Purkinje cell (primary cell): ENCODE data around the gene HEMK1. TPM values are rescaled to one million over a fixed set of nuclear protein-coding genes. Genes with fewer than 3 reads are reported as not detected.

Experiments
- polyA plus RNA-seq: library from polyadenylated mRNA; unstranded; fragments of >200 nt; fragmentation: Nextera tagmentation; gene quantifications from 2 replicates; pipeline ENCODE4 v1.2.1, GENCODE V29; 2014

The HEMK1 gene, protein sequence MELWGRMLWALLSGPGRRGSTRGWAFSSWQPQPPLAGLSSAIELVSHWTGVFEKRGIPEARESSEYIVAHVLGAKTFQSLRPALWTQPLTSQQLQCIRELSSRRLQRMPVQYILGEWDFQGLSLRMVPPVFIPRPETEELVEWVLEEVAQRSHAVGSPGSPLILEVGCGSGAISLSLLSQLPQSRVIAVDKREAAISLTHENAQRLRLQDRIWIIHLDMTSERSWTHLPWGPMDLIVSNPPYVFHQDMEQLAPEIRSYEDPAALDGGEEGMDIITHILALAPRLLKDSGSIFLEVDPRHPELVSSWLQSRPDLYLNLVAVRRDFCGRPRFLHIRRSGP
- 0.97 and 5.0 TPM in 2 replicates for polyA plus RNA-seq

DNA sequence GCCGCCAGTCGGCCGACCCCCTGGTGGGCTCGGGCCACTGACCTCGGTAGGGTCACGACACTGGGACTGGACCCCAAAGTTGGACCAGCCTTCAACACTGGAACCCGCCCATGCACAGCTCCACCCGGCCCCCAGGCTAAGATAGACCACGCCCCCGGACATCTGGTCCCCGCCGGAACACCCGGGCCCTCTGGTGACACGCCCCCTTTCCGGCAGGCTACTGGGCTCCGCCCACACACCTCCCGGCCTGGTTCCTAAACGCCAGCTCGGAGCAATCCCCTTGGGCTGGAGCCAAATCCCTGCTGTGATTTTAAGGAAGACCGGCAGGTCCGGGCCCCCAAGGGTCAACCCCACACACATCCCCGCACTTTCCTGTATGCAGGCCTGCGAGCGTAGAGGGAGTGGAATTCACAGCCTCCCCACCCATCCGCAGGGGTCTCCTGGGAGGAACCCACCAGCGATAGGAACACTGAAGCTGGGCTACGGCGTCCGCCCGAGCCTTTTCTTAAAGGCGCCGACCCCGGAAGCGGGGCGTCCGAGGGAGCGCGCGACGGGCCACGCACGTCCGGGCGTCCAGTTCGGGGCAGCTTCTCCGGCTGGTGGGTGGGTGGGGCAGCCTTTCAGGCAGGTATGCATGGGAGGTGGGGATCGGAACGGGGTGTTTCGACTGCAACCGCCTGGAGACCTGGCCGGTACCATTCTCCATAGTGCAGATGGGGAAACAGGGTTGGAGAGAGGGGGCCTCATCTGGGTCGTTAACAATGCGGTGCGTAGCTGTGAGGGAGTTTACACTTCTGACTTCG is at the start of gene HEMK1:
TSS of gene HEMK1 (plus strand) at position 576 of the 803 bp plus-strand sequence. CDS start 1,583 bp downstream, outside the sequence.

DNA sequence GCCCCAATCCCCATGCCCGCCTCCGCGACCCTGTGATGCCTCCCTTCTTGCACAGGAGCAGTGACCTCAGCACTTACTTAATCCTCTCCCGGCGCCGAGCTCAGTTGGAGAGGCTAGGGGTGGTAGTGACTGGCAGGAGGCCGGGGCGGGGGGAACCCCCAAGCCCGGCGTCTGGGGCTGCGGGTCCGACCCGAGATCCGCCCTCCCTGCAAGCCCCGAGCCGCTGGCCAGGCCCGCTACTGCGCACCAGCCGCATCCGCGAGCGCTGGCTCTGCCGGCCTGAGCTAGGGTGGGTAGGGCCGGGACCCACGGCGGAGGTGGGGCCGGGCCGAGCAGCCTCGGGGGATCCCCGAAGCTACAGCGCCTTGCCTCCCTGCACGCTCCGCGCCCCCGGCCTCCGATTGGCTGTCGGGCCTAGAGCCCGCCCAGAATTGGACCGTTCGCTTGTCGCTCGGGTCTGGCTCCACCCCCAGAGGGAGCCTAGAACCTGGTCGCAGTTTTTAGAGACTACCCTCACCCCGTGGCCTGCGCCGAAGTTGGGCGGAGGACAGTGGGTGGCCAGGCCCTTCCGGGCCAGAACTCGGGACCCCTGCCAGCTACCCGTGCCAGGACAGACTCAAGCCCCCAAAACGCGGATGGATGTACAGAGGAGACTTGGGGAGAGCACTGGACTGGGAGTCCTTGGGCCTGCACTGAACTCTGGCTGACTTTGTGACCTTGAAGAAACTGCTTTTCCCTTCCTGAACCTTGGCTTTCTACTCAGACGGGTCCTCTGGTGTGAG is 1.7 kb upstream of the HEMK1 start, which contains the start of gene C3orf18:
TSS of gene C3orf18 (minus strand) at position 362 of the 782 bp plus-strand sequence. CDS start 2,048 bp downstream, outside the sequence.

DNA sequence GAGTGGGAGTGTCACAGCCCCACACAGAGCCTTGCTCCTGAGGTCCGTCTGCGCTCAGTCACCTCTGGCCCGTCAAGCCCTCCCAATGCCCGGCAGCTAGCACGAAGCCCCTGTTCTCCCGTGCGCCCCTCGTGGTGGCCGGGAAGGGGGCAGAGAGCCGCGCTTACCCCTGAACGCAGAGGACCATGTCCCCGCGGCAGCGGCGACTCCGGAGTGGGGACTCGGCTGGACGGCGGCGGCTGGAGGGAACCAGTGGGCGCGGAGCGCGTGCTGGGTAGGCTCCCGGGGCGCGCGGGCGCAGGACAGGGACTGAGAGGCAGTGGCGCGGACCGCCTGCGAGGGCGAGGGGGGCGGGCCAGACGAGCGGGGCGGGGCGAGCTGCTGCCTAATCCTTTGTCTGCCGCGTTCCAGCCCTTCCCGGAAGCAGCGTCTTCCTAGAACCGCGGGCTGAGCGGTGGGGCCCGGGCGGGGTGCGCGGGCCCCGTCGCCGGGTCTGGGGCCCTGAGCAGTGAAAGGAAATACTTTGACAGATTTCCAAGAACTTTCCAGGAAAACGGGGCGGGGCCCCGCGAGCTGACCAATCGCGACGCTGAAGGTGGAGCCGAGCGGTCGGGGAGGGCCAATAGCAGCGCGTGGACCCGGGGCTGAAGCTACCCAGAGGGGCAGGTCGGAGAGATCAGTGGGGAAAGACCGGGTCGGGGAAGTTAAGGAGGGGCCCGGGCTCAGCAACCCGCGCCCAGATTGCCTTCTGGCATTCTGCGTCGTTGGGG is 42.3 kb downstream of the HEMK1 start, which contains the start of gene CISH:
TSS of gene CISH (minus strand) at position 311 of the 770 bp plus-strand sequence. CDS start at position 187, 124 bp downstream.

DNA sequence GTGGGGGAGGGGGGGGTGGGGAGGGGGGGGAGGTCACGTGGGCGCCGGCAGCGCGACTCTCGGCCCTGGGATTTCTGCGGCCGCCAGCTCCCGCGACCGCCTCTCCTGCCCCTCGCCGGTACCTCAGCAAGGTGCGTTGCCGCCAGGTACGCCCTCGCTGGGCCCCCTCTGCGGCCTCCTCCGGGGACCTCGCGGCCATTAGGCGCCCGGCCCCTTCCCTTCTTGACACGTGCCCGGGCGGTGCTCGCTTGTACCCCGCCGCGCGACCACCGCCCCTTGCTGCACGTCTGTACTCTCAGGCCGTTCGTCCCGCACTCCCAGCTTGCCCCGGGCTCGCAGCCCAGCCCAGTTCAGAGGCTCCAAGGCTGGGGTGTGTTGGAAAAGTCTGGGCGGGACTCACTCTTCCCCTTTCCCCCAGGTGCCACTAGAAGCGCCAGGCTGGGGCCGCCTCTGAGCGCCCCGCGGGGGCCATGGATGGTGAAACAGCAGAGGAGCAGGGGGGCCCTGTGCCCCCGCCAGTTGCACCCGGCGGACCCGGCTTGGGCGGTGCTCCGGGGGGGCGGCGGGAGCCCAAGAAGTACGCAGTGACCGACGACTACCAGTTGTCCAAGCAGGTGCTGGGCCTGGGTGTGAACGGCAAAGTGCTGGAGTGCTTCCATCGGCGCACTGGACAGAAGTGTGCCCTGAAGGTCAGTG is 47.9 kb downstream of the HEMK1 start, which contains the start of gene MAPKAPK3:
TSS of gene MAPKAPK3 (plus strand) at position 56 of the 696 bp plus-strand sequence. CDS start at position 471, 415 bp downstream.

Other genes starting within 250 kb of the HEMK1 start
- 1.8 and 4.4 TPM in 2 replicates for gene HYAL2, start 246.8 kb upstream of the HEMK1 start, polyA plus RNA-seq
- 26.1 and 26.6 TPM in 2 replicates for gene TUSC2, start 241.3 kb upstream of the HEMK1 start, polyA plus RNA-seq
- 2.4 and 3.2 TPM in 2 replicates for gene RASSF1, start 228.7 kb upstream of the HEMK1 start, polyA plus RNA-seq
- gene ZMYND10, start 223.8 kb upstream of the HEMK1 start, polyA plus RNA-seq, result not detected in 2 replicates
- gene NPRL2, start 218.7 kb upstream of the HEMK1 start, polyA plus RNA-seq, result 47.8 and 60.9 TPM in 2 replicates
- gene CYB561D2, start 218.7 kb upstream of the HEMK1 start, polyA plus RNA-seq, result 7.5 and 22.2 TPM in 2 replicates
- 19.6 and 24.4 TPM in 2 replicates for gene TMEM115, start 210.0 kb upstream of the HEMK1 start, polyA plus RNA-seq
- 39.3 and 63.3 TPM in 2 replicates for gene CACNA2D2, start 65.9 kb upstream of the HEMK1 start, polyA plus RNA-seq
- 9.2 and 12.7 TPM in 2 replicates for gene C3orf18, start 1.8 kb upstream of the HEMK1 start, polyA plus RNA-seq
- 0.14 TPM in 1 of 2 replicates, not detected in the other for gene CISH, start 42.3 kb downstream of the HEMK1 start, polyA plus RNA-seq
- gene MAPKAPK3, start 47.6 kb downstream of the HEMK1 start, polyA plus RNA-seq, result 0.09 TPM in 1 of 2 replicates, not detected in the other
- 8.6 and 12.0 TPM in 2 replicates for gene DOCK3, start 105.4 kb downstream of the HEMK1 start, polyA plus RNA-seq